Ovary (tissue), 9 donors: ENCODE results near the gene CALML4. TPM values are rescaled to one million over a fixed set of nuclear protein-coding genes. Genes with fewer than 3 reads are reported as not detected.
"Not testable (repeated sequence)": the region's sequence is repeated elsewhere in the genome, so short reads cannot be mapped to it uniquely, and the experiment has no call there.

Experiments
- DNase-seq, 5 donors: peaks; one replicate each; pipeline ENCODE4 v3.0.0-alpha.2; 2019 to 2020
- H3K27ac ChIP-seq, 2 donors: fragments of 200-600 bp; one replicate each; pipeline versions ENCODE4 v1.5.1 to v1.8.0; 2019 to 2022
- H3K27me3 ChIP-seq: fragments of 200-600 bp; one replicate; pipeline ENCODE4 v1.8.0; 2022
- H3K36me3 ChIP-seq: fragments of 200-600 bp; sonication (generic); one replicate; pipeline ENCODE4 v1.5.1; 2019
- H3K4me1 ChIP-seq: one replicate; pipeline ENCODE4 v1.8.1; 2013; ENCODE audit warnings: mild to moderate bottlenecking, moderate library complexity; ENCODE audit not compliant: insufficient read depth
- H3K4me3 ChIP-seq: fragments of 200-600 bp; sonication (generic); one replicate; pipeline ENCODE4 v1.5.1; 2017
- H3K9me3 ChIP-seq, 2 donors: fragments of 200-600 bp in 1 of 2; sonication (generic) in 1 of 2; one replicate each; pipeline versions ENCODE4 v1.5.1 to v1.8.1; 2013 to 2019; ENCODE audit warnings: mild to moderate bottlenecking in 1 of 2, moderate library complexity in 1 of 2
- CTCF ChIP-seq, 3 donors: fragments of 450-650 bp in 2 of 3; fragments of 200-600 bp in 1 of 3; IDR thresholded peaks; one replicate each; pipeline versions ENCODE4 v1.5.1 to v1.8.0; 2016 to 2022; ENCODE audit warnings: antibody characterized with exemption in 3 of 3, mild to moderate bottlenecking in 1 of 3
- EP300 ChIP-seq: sonication (generic); formaldehyde crosslinking; IDR thresholded peaks from one replicate; pipeline ENCODE4 v1.6.1; 2017; ENCODE audit warnings: antibody characterized with exemption
- POLR2A ChIP-seq: fragments of 450-650 bp; IDR thresholded peaks from one replicate; pipeline ENCODE4 v1.6.1; 2017; ENCODE audit warnings: antibody characterized with exemption, mild to moderate bottlenecking, moderate library complexity
- WGBS, 3 donors: extraction: QIAGEN DNeasy Blood & Tissue Kit in 1 of 3; methylation state at CpG; one replicate each; pipeline versions ENCODE4 v1.1.5 to v1.1.7; 2013 to 2017; 5-methylcytosine and 5-hydroxymethylcytosine counted together
- intact Hi-C, 4 donors: fragments of 100-400 bp; cut with DNase I; formaldehyde crosslinking; loops; one replicate each; pipeline versions ENCODE4 v1.11.0 to v1.15.1; 2022 to 2023
- polyA plus RNA-seq, 2 donors: library from polyadenylated mRNA; stranded (reverse); fragments of 200-250 nt in 1 of 2; fragments of 350-450 nt in 1 of 2; fragmentation: Illumina TruSeq in 1 of 2; extraction: RNeasy Lipid Tissue Mini Kit (QIAGEN cat#74804) in 1 of 2; gene quantifications; one replicate each; pipeline ENCODE4 v1.2.3, GENCODE V29; 2013 to 2014
- total RNA-seq, 7 donors: library from RNA; depleted of rRNA in 2 of 7; stranded (reverse); fragments of >200 nt in 2 of 7; fragmentation: NEBNext Ultra II Directional in 3 of 7; extraction: Animal tissue kit (Norgen Biotek cat#: 25700) in 3 of 7; gene quantifications; one replicate each; pipeline versions ENCODE4 v1.1.0 to v1.2.4, GENCODE V29; 2016 to 2023
- donor health status: DM: no; HTN: no; CAD: no; lungs with moderate emphysema.
- donor health status: DM: no; HTN: no; CAD: no.
- donor health status: Bipolar disorder and iron deficiency.
- donor health status: DM: yes; HTN: yes; CAD: no.
- donor health status: DM: no; HTN: no; CAD: no.
- donor health status: DM: yes; HTN: yes; CAD: no.

Gene CALML4
- total and polyA plus RNA-seq, 9 donors: 2.5 to 9.5 (median 3.2) TPM

- intact Hi-C loops: no loop called here
- H3K4me1 ChIP-seq: peaks cover 16% of the 10 kb centered on the region
- TF ChIP-seq POLR2A (no peak), EP300 (no peak), CTCF (IDR thresholded peaks at IDR 0.05) (no peak)
- no peaks in the 10 kb centered on the region for H3K9me3 ChIP-seq
- no peaks in the 10 kb centered on the region for H3K36me3 ChIP-seq
- peak in 1 of 5 donors; percentile 18 for DNase-seq
- 89 to 97% (median 92%) methylated on average over 5 of the region's 5 CpGs for WGBS, 3 donors
- no peak overlapping the region for H3K27ac ChIP-seq
- no peak overlapping the region for H3K4me3 ChIP-seq
- no peaks in the 10 kb centered on the region for H3K27me3 ChIP-seq
These were observed 1.6 kb downstream of the CALML4 start for GRCh38 chr15:68203486-68203885.

- intact Hi-C loops: not testable (repeated sequence)
These were observed 2.1 kb downstream of the CALML4 start for GRCh38 chr15:68202994-68203393.

GRCh38 chr15:68201879-68202261, 3.3 kb downstream of the CALML4 start:
- Histone ChIP-seq H3K4me1 (peaks cover 26% of the 10 kb centered on the region), H3K27me3 (no peaks in the 10 kb centered on the region), H3K27ac (no peak overlapping the region), H3K36me3 (no peaks in the 10 kb centered on the region), H3K4me3 (no peak overlapping the region), H3K9me3 (no peaks in the 10 kb centered on the region)
- 57 to 65% (median 62%) methylated on average over 3 of the region's 3 CpGs for WGBS, 3 donors
- TF ChIP-seq EP300 (no peak), POLR2A (no peak), CTCF (IDR thresholded peaks at IDR 0.05) (no peak)
- no peak for DNase-seq
- intact Hi-C loops: no loop called here

More at GRCh38 chr15:68202994-68203393, 2.1 kb downstream of the CALML4 start:
- not testable (repeated sequence) for DNase-seq, H3K36me3 ChIP-seq, H3K27me3 ChIP-seq, H3K9me3 ChIP-seq, H3K27ac ChIP-seq, H3K4me3 ChIP-seq
- whole genome bisulfite sequencing, 3 donors: 95 to 99% (median 97%) methylated on average over 7 of the region's 7 CpGs
- H3K4me1 ChIP-seq: peaks cover 16% of the 10 kb centered on the region

- no peak overlapping the region for H3K4me3 ChIP-seq
- no peaks in the 10 kb centered on the region for H3K27me3 ChIP-seq
- H3K27ac ChIP-seq: peak overlapping the region; percentile 8 to 66
- 88 to 92% (median 89%) methylated on average over 7 of the region's 7 CpGs for whole genome bisulfite sequencing, 3 donors
- no peak for TF ChIP-seq CTCF (IDR thresholded peaks at IDR 0.05)
- TF ChIP-seq POLR2A: no peak
- TF ChIP-seq EP300: no peak
- intact Hi-C loops: no loop called here
- H3K4me1 ChIP-seq: peaks cover 26% of the 10 kb centered on the region
- H3K36me3 ChIP-seq: no peaks in the 10 kb centered on the region
- no peak for DNase-seq
- no peaks in the 10 kb centered on the region for H3K9me3 ChIP-seq
These were observed 3.8 kb downstream of the CALML4 start for GRCh38 chr15:68201153-68201878.
